ENCODE measurements around the gene MGAT3.

- TF ChIP-seq FOSL2 (IDR thresholded peaks at IDR 0.05; ENCODE audit: borderline replicate concordance, low read depth) (no peak), NRF1 (IDR thresholded peaks at IDR 0.05; ENCODE audit: low read depth, low read length) (no peak), RCOR1 (IDR thresholded peaks at IDR 0.05; ENCODE audit: low read length) (no peak), TAF1 (IDR thresholded peaks at IDR 0.05; ENCODE audit: borderline replicate concordance, low read depth, low read length) (no peak), CTCF (IDR thresholded peaks at IDR 0.05) (no peak), REST (IDR thresholded peaks at IDR 0.05; ENCODE audit: low read depth, low read length) (no peak), EP300 (IDR thresholded peaks at IDR 0.05; ENCODE audit: borderline replicate concordance in 1 of 2, low read depth in 1 of 2, low read length in 1 of 2) (no peak), CHD2 (IDR thresholded peaks at IDR 0.05; ENCODE audit: low read length, partially characterized antibody) (no peak), SMC3 (IDR thresholded peaks at IDR 0.05; ENCODE audit: low read depth, low read length) (no peak), TEAD4 (IDR thresholded peaks at IDR 0.05; ENCODE audit: borderline replicate concordance, insufficient read depth) (no peak), GABPA (IDR thresholded peaks at IDR 0.05; ENCODE audit: low read depth) (no peak), RAD21 (IDR thresholded peaks at IDR 0.05; ENCODE audit: low read length) (no peak), EZH2phosphoT487 (IDR thresholded peaks at IDR 0.05; ENCODE audit: borderline replicate concordance, low read depth) (no peak), PBX3 (IDR thresholded peaks at IDR 0.05) (no peak)
These were observed 13.1 kb downstream of the MGAT3 start for GRCh38 chr22:39469681-39470450.

All from SK-N-SH (cell line).